ENCODE measurements around the gene TAGLN2.
"Not testable (repeated sequence)": the region's sequence is repeated elsewhere in the genome, so short reads cannot be mapped to it uniquely, and the experiment has no call there.

DNA sequence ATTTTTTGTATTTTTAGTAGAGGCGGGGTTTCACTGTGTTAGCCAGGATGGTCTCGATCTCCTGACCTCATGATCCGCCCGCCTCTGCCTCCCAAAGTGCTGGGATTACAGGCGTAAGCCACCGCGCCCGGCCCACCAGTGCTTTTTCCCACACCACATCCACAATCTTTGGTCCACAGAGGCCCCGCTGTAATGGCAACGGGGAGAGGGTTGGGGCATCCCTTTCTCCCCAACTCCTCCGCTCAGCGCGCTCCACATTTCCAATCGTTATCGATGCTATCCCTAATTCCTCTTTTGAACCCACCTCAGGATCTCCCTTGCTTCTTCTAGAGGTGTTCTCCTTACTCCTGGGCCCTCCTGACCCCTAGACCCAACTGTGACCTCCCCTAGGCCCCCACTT is 25.7 kb downstream of the TAGLN2 start:
- not testable (repeated sequence) for TF ChIP-seq POLR2A (IDR thresholded peaks at IDR 0.05)
- TF ChIP-seq, protein P1, sequence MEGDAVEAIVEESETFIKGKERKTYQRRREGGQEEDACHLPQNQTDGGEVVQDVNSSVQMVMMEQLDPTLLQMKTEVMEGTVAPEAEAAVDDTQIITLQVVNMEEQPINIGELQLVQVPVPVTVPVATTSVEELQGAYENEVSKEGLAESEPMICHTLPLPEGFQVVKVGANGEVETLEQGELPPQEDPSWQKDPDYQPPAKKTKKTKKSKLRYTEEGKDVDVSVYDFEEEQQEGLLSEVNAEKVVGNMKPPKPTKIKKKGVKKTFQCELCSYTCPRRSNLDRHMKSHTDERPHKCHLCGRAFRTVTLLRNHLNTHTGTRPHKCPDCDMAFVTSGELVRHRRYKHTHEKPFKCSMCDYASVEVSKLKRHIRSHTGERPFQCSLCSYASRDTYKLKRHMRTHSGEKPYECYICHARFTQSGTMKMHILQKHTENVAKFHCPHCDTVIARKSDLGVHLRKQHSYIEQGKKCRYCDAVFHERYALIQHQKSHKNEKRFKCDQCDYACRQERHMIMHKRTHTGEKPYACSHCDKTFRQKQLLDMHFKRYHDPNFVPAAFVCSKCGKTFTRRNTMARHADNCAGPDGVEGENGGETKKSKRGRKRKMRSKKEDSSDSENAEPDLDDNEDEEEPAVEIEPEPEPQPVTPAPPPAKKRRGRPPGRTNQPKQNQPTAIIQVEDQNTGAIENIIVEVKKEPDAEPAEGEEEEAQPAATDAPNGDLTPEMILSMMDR (IDR thresholded peaks at IDR 0.05), result not testable (repeated sequence)
